Measurements from ENCODE around the gene FAM237A. TPM values are rescaled to one million over a fixed set of nuclear protein-coding genes. Genes with fewer than 3 reads are reported as not detected.

Gene FAM237A
- total RNA-seq, 6 donors from 2014 or later: not detected

- no peak for ATAC-seq (ENCODE audit: low FRiP score in 2 of 2)
- no peak overlapping the region for H3K27ac ChIP-seq
- H3K4me3 ChIP-seq: no peak overlapping the region
- H3K4me1 ChIP-seq: no peaks in the 10 kb centered on the region
- no peaks in the 10 kb centered on the region for H3K36me3 ChIP-seq
- 93 to 95% methylated on average over 6 of the region's 6 CpGs for WGBS, 2 donors
- H3K27me3 ChIP-seq: no peaks in the 10 kb centered on the region
- TF ChIP-seq EP300 (IDR thresholded peaks at IDR 0.05) (no peak), CTCF (IDR thresholded peaks at IDR 0.05) (no peak)
- H3K9me3 ChIP-seq: no peaks in the 10 kb centered on the region
- DNase-seq: no peak
Observed at GRCh38 chr2:206611191-206611590, 31.1 kb upstream of the FAM237A start.

DNA sequence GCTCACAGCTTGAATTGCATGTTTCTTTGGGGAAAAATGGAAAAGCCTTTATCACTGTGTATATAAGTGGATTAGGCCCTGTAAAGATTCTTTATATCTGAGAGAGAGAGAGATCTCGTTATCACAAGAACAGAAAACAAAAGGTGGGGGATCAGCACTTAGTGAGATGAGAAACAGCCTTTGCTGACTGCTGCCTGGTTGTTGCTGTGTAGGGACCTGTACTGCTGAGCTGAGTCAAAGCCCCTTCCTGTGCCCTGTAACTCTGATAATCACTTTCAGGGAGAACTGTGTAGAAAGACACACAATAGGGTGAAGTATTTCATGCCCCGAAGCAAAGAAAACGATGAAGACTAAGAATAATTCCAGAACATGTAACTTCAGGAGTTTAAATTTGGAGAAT is 30.6 kb upstream of the FAM237A start:
- WGBS, 2 donors: 53 to 79% methylated on average over 3 of the region's 3 CpGs
- no peak overlapping the region for H3K4me3 ChIP-seq
- ATAC-seq (ENCODE audit: low FRiP score in 2 of 2) (no peak), DNase-seq (no peak)
- TF ChIP-seq EP300 (IDR thresholded peaks at IDR 0.05): no peak
- no peak overlapping the region for H3K27ac ChIP-seq
- H3K36me3 ChIP-seq: no peaks in the 10 kb centered on the region
- no peaks in the 10 kb centered on the region for H3K27me3 ChIP-seq
- no peaks in the 10 kb centered on the region for H3K4me1 ChIP-seq
- H3K9me3 ChIP-seq: no peaks in the 10 kb centered on the region

GRCh38 chr2:206614811-206615210 is 27.5 kb upstream of the FAM237A start:
- DNase-seq: no peak
- H3K36me3 ChIP-seq: no peaks in the 10 kb centered on the region
- 77 to 84% methylated on average over 6 of the region's 6 CpGs for WGBS, 2 donors
- no peak overlapping the region for H3K27ac ChIP-seq
- H3K4me3 ChIP-seq: no peak overlapping the region
- TF ChIP-seq POLR2AphosphoS5 (IDR thresholded peaks at IDR 0.05) (no peak), EP300 (IDR thresholded peaks at IDR 0.05) (no peak), POLR2A (IDR thresholded peaks at IDR 0.05) (no peak), CTCF (IDR thresholded peaks at IDR 0.05) (no peak)
- no peak for ATAC-seq (ENCODE audit: low FRiP score in 2 of 2)
- no peaks in the 10 kb centered on the region for H3K4me1 ChIP-seq
- no peaks in the 10 kb centered on the region for H3K27me3 ChIP-seq
- H3K9me3 ChIP-seq: no peaks in the 10 kb centered on the region

- Histone ChIP-seq H3K27me3 (no peaks in the 10 kb centered on the region), H3K4me1 (no peaks in the 10 kb centered on the region), H3K9me3 (no peaks in the 10 kb centered on the region), H3K4me3 (no peak overlapping the region), H3K27ac (no peak overlapping the region), H3K36me3 (no peaks in the 10 kb centered on the region)
- no peak for TF ChIP-seq POLR2A (IDR thresholded peaks at IDR 0.05)
- TF ChIP-seq EP300 (IDR thresholded peaks at IDR 0.05): no peak
- TF ChIP-seq POLR2AphosphoS5 (IDR thresholded peaks at IDR 0.05): no peak
- no peak for TF ChIP-seq CTCF (IDR thresholded peaks at IDR 0.05)
- ATAC-seq (ENCODE audit: low FRiP score in 2 of 2) (no peak), DNase-seq (no peak)
- WGBS, 2 donors: 80 to 85% methylated on average over 7 of the region's 7 CpGs
Observed at GRCh38 chr2:206615417-206616089, 26.7 kb upstream of the FAM237A start.

DNA sequence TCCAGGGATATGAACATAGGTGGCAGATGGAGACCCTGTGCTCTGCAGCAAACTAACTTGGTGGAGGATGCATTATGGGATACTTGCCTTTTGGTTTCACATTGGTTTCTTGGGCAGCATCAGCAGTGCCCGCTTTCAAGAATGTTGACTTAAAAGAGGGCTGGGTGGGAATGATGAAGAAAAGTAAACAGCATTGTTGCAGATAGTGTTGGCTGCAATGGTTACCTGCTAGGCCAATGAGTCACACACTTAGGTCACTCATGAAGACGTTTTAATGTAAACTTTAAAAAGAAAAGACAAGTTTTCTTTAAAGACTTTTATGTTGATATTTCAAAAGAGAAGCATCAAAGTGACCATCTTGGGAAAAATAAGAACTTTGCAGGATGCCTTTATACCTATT is 26.1 kb upstream of the FAM237A start:
- Histone ChIP-seq H3K27me3 (no peaks in the 10 kb centered on the region), H3K27ac (no peak overlapping the region), H3K4me3 (no peak overlapping the region), H3K4me1 (no peaks in the 10 kb centered on the region), H3K9me3 (no peaks in the 10 kb centered on the region), H3K36me3 (no peaks in the 10 kb centered on the region)
- no peak for ATAC-seq (ENCODE audit: low FRiP score in 2 of 2)
- DNase-seq: no peak
- no peak for TF ChIP-seq POLR2A (IDR thresholded peaks at IDR 0.05)
- no peak for TF ChIP-seq POLR2AphosphoS5 (IDR thresholded peaks at IDR 0.05)
- TF ChIP-seq CTCF (IDR thresholded peaks at IDR 0.05): no peak
- no peak for TF ChIP-seq EP300 (IDR thresholded peaks at IDR 0.05)
- 59 to 66% methylated on average over 2 of the region's 2 CpGs for WGBS, 2 donors
